GM21423 (cell line): ENCODE data around the gene MEN1.

ENCODE experiments used
- ATAC-seq: cut with Tn5 transposase; IDR thresholded peaks from one replicate; pipeline ENCODE4 v1.9.1; 2021; ENCODE audit warnings: mild to moderate bottlenecking, moderate library complexity; ENCODE audit not compliant: unreplicated experiment

MEN1 gene

GRCh38 chr11:64810271-64810890 is at the start of gene MEN1:
TSS of gene MEN1 (minus strand) at chr11:64810551. CDS start at chr11:64810109, 442 bp downstream.
- peak; percentile 44 for ATAC-seq

DNA sequence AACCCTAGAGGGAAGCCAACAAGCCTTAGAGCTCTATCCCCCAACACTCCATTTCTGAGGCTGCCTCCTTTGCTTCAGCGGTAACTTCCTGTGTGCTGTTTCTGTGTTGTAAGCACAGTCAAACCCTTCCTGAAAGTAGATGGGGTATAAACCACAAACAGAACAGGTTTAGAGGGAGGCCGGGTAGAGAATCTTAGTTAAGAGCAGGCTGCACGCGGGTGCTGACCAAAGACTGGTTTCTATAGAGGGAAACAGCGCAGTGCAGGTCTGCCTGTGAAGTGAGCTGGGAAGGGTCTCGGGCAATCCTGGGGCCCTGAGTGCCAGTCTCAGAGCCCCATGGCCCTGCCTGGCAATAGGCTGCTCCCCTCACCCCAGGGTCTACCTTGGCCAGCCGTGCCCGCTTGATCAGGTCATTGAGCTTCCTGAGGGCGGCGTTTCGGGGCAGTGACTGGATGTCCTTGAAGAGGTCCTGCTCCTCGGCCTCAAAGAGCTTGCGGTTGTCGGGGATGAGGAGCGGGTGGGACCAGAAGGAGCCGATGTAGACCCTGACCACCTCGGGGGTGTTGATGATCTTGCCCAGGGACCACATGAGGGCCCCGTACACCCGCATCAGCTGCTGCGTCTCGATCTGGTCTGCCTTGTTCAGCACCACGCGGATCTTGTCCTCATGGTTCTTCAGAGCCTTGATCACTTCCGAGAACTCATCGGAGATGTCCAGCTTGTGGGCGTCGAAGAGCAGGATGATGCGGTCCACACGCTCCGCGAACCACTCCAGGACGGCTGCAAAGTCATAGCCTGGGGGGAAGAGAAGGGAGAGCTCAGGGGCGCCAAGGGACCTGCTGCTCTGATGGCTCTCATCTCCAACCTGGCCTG is 49.4 kb upstream of the MEN1 start:
- ATAC-seq = peak; percentile 64

GRCh38 chr11:64858467-64859263 is 48.3 kb upstream of the MEN1 start:
- ATAC-seq = peak; percentile 14

DNA sequence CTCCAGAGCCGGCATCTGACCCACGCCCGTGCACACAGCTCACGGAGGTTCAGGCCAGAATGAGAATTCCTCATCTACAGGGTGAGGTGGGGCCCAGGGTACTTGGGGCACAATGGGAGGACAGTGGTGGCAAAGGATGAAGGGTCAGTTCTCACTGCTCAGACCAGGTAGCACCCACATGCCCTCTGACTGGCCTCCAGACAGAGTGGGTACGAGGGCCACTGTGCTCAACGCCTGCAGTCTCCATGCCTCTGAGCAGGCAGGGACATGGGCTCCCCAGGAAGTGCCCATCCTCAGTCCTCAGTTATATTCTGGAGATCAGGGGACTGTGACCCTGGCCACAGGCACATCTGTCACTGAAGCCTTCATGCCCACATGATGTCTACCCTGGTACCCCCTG is 47.1 kb upstream of the MEN1 start:
- ATAC-seq = no peak

DNA sequence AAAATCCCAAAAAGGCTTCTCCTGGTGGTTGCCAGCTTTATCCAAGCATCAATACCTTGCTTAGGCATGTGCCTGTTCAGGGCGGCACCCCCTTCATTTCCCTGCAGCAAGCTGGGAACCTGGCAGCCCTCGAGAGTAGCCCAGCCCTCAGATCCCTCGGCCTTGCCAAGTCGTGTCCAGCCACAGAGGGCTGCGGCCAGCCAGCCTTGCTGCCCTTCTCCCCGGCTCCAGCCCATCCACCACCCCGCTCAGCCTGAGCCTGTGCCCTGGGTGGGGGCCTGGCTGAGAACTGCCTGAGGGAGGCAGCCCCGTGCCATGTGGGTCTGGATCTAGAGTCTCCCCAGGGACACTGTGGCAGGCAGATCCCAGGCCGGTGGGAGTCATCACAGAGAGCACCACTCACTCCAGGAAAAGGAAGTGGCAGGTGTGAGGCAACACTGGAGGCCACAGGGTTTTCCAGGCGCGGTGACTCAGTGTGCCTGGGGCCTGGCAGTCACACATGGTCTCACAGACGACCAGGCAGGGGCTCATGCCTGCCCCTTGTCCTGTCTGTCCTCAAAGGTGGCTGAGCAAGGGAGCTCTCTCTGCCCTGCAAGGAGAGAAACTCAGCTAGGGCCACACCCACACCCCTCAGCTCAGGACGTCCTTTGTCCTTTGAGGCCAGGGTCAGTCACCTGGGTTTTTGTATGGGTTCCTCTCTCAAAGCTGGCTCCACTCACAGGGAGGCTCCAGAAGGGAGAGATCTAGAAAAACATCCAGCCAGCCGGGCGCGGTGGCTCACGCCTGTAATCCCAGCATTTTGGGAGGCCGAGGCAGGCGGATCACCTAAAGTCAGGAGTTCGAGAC is 46.3 kb upstream of the MEN1 start:
- ATAC-seq = no peak

DNA sequence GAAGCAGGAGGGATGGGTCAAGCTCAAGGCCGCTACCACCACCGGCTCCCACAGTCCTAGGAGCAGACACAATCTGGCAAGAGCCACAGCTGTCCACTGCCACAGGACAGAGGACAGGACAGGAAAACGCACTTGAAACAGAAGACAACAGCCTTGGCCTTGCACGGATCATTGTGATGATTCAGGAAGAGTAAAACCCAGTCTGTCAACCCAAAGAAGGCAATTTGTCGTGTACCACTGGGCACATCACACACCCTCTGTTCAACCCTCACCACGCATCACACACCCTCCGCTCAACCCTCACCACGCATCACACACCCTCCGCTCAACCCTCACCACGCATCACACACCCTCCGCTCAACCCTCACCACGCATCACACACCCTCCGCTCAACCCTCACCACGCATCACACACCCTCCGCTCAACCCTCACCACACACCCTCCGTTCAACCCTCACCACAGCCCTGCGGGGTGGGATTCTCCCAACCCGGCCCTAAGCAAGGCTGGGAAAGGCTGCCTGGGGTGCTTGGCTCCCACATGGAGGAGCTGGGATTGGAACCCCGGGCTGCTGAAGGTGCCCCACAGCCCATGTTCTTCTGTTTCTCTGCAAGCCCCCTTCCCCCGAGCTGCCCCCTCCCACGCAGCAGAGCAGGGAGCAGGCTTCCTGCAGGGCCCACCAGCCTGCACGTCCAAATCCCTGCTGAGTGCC is 45.4 kb upstream of the MEN1 start:
- ATAC-seq = no peak

DNA sequence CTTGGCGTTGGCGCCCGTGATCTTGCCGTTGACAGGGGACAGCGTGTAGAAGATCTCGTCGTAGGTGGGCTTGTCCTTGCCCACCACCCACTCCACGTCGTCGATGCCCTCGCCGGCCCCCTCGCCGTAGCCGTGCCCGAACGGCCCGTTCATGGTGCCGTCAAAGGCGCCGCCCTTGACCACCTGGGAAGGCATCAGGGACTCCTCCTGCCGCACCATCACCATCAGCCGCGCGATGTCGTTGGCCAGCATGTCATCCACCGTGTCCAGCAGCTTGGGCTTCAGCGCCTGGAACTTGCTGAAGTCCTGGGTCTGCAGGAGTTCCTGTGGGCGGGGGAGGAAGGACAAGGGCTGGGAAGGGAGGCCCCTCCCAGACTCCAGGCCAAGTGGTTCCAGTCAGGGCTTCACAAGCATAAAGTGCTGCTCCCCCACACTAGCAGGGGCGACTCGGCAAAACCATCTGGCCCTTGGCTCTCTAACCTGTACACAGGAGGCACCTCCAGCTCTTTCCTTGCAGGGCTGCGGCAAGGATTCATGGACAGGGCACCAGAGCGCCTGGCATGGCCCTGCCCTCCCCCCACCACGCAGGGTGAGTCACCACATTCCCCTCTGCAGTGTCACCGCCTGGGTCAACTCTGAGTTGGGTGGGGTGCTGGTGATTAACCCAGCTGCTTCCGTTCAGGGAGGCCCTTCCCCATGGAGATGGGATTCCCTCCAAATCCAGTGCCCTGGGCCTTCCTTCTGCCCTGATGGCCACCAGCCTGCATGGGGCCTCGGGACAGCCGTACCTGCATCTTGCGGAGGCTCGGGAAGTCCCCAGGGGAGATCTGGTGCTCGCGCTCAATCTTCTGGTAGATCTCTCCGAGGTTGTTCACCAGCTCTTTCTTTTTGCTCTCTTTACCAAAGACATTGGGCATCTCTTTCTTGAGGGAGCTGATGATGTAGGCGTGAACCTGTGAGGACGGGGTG is 44.5 kb upstream of the MEN1 start:
- ATAC-seq = no peak

DNA sequence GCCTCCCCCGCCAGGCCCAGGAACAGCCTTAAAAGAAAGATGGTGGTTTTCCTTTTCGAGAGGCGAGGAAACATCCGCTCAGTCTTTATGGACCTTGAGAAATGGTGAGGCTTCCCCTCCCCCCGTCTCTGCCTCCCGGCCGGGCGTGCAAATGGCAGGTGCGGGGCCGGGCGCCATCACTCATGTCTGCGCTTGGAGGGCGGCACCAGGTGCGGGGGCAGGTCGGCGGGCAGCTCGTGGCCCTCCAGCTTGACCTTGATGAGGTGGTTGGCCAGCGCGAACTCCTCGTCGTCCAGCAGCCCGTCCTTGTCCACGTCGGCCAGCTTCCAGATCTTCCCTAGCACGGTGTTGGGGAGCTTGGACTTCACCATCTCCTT is 43.8 kb upstream of the MEN1 start:
- ATAC-seq = no peak

DNA sequence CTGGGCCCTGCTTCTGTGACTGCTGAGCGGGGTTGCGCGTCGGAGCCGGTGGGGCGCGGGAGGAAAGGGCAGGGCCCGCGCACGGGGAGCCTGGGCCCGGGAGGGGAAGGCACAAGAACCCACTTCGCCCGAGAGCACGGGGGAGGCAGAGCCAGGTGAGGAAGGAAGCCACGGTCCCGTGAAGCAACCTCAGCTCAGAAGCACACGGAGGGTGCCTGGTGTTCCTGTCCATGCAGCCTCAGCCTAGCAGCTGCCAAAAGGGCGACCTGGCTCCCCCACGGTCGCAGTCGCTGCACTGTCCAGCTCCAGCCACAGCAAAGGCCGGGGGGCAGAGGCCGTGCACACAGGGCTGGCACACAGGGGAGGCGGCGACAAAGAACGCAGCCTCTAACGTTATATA is 43.4 kb upstream of the MEN1 start:
- ATAC-seq = no peak

GRCh38 chr11:64852804-64853509 is 42.6 kb upstream of the MEN1 start:
- no peak for ATAC-seq

DNA sequence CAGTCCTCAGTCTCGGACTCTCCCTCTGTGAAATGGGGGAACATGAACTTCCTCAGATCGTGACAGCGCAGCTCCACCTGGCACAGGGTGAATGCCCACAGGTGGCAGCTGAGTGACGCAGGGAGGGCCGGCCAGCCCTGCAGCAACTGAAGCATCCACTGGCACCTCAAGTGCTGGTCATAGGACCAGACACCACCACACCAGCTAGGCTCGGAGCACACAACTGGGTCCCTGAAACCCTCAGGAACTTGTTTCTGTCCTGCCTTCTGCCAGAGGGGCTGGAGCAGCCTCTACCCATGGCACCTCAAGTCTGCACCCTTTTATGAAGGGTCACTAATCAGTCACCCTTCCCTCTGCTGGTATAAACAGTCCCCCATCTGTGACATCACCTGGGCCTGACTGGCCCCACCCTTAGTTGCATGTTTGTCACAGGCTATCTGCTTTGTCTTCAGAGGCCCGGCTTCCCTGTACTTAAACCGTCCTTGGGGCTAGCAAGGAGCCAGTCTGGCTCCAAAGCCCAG is 41.5 kb upstream of the MEN1 start:
- ATAC-seq = peak; percentile 14

DNA sequence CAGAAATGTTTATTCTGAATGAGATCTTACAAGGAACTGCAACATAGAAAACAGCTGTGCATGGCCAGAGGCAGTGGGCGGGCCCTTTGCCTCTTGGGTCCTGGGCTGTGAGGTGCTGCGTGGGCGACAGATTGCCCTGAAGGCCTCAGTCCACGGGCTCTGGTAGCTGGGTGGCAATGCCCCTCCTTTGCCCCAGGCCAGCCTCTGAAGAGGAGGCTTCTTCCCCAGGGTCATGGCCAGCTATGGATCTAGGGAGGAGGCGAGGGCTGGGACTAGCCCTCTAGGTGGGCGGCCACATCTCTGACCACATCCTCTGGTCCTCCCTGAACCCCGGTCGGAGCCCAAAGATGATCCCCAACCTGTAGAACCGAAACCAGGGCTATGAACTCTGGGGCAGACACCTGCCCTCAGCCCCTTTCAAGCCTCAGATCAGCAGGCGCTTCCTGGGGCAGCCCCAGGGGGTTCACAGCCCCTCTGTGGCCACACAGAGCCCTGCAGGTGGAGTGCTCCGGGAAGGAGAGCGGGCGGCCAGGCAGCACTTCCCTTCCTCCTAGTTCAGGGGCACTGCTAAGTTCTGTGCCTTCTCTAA is 40.7 kb upstream of the MEN1 start:
- peak; percentile 59 for ATAC-seq

DNA sequence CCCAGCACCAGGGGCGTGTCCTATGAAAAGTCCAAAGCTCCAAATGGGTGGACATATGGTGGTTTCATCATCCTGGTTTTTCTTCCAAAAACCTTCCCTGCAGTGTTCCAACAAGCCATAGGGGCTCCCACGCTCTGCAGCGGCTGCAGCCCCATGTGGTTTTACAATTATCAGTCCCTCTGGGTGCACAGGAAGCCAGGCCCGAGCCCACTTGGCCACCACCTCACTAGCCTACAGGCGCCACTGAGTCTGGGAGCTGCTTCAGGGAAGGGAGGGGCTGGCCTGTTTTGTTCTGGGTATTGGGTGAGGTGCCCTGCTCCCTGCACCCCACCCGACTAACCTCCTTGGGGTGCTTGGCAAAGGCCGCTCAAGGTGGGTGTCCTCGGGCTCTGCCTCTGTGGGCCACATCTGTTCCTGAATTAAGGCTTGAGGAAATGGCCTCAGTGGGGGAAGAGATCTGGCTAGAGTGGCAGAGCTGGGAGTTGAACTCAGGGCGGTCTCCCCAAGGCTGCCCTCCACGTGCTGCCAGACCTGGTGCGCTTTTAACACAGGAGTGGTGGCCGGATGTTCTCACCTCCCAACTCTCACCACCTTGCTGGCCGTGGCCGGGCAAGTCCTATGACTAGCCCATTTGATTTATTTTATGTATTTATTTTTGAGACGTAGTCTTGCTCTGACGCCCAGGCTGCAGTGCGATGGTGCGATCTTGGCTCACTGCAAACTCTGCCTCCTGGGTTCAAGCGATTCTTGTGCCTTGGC is 39.4 kb upstream of the MEN1 start:
- no peak for ATAC-seq

- ATAC-seq = no peak
Measured at GRCh38 chr11:64848826-64849597, 38.7 kb upstream of the MEN1 start.

DNA sequence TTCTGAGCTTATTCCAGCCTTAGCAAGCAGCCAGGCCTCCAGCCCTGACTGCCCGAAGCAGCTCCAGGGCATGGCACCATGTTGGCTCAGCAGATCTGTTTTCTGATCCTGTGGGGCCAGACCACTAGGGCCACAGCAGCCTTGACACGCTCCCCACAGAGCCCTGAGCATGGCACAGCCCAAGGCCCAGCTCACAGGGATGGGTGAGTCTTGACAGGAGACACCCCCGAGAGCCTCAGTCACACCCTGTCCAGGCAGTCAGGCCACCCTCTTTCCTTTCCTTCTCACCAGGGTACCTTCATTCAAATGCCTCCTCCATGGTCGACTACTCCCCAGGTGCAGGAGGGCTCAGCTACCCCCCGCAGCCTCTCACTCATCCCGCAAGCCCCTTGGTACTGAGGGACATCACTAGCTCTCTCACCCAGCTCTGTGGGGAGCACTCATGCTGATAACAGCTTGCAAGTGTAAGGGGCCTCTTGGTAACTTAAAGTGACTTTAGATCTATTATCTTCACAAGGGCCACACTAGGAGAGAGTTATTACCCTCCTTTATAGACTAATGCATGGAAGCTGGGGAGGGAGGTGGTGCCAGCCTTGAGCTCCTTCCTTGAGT is 38.0 kb upstream of the MEN1 start:
- no peak for ATAC-seq
